ENCODE results near the gene GPR156.

GRCh38 chr3:120331076-120331475, 46.1 kb upstream of the GPR156 start:
- TF ChIP-seq, protein P1, sequence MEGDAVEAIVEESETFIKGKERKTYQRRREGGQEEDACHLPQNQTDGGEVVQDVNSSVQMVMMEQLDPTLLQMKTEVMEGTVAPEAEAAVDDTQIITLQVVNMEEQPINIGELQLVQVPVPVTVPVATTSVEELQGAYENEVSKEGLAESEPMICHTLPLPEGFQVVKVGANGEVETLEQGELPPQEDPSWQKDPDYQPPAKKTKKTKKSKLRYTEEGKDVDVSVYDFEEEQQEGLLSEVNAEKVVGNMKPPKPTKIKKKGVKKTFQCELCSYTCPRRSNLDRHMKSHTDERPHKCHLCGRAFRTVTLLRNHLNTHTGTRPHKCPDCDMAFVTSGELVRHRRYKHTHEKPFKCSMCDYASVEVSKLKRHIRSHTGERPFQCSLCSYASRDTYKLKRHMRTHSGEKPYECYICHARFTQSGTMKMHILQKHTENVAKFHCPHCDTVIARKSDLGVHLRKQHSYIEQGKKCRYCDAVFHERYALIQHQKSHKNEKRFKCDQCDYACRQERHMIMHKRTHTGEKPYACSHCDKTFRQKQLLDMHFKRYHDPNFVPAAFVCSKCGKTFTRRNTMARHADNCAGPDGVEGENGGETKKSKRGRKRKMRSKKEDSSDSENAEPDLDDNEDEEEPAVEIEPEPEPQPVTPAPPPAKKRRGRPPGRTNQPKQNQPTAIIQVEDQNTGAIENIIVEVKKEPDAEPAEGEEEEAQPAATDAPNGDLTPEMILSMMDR (conservative IDR thresholded peaks at IDR 0.05 in 1 of 2, IDR thresholded peaks at IDR 0.05 in 1 of 2; ENCODE audit: extremely low read depth in 1 of 2, insufficient read depth in 1 of 2, low read depth in 1 of 2, low read length in 2 of 2), result no peak
- TF ChIP-seq EZH2 (IDR thresholded peaks at IDR 0.05; ENCODE audit: borderline replicate concordance, low read length), result no peak

All from mammary epithelial cell (primary cell).